ENCODE measurements around the gene ETS1. TPM values are rescaled to one million over a fixed set of nuclear protein-coding genes. Genes with fewer than 3 reads are reported as not detected.

Gene ETS1
- total RNA-seq, 1 experiment from 2014 or later: 82.0 TPM

- Mint-ChIP-seq H3K4me1 (ENCODE audit: insufficient read depth, unreplicated experiment) (no peaks in the 10 kb centered on the region), H3K9me3 (ENCODE audit: unreplicated experiment) (no peaks in the 10 kb centered on the region), H3K36me3 (ENCODE audit: insufficient read depth, unreplicated experiment) (no peaks in the 10 kb centered on the region), H3K27me3 (ENCODE audit: insufficient read depth, unreplicated experiment) (peaks cover 12% of the 10 kb centered on the region), H3K27ac (ENCODE audit: low read depth, unreplicated experiment) (no peak overlapping the region), H3K4me3 (ENCODE audit: unreplicated experiment) (no peak overlapping the region)
- intact Hi-C loops (cut with micrococcal nuclease): no loop called here
- ChIA-PET POLR2A (no interaction called here), CTCF (interaction anchor here (0.6 to 0.7 kb wide), 2 partner anchors 13 to 46 kb away, joined by 3 read pairs; no protein-coding TSS in a partner anchor)
- no peak for TF ChIP-seq CTCF (IDR thresholded peaks at IDR 0.05; ENCODE audit: unreplicated experiment)
- no TSS peak for BruUV-seq (replicated peaks)
- no peak for DNase-seq (ENCODE audit: unreplicated experiment)
These were observed 31.6 kb upstream of the ETS1 start for GRCh38 chr11:128619007-128619406.

GRCh38 chr11:128618603-128619002 lies 31.2 kb upstream of the ETS1 start:
- intact Hi-C loops (cut with micrococcal nuclease): no loop called here
- TF ChIP-seq CTCF (IDR thresholded peaks at IDR 0.05; ENCODE audit: unreplicated experiment): no peak
- Mint-ChIP-seq H3K4me1 (ENCODE audit: insufficient read depth, unreplicated experiment) (no peaks in the 10 kb centered on the region), H3K9me3 (ENCODE audit: unreplicated experiment) (no peaks in the 10 kb centered on the region), H3K27me3 (ENCODE audit: insufficient read depth, unreplicated experiment) (peaks cover 12% of the 10 kb centered on the region), H3K27ac (ENCODE audit: low read depth, unreplicated experiment) (no peak overlapping the region), H3K36me3 (ENCODE audit: insufficient read depth, unreplicated experiment) (no peaks in the 10 kb centered on the region), H3K4me3 (ENCODE audit: unreplicated experiment) (no peak overlapping the region)
- no peak for DNase-seq (ENCODE audit: unreplicated experiment)
- POLR2A ChIA-PET: no interaction called here
- BruUV-seq (replicated peaks): no TSS peak
- CTCF ChIA-PET: interaction anchor here (0.6 to 1.1 kb wide), 3 partner anchors 14 to 151 kb away, joined by 3 read pairs; no protein-coding TSS in a partner anchor

- Mint-ChIP-seq H3K27me3 (ENCODE audit: insufficient read depth, unreplicated experiment) (peaks cover 12% of the 10 kb centered on the region), H3K4me1 (ENCODE audit: insufficient read depth, unreplicated experiment) (no peaks in the 10 kb centered on the region), H3K4me3 (ENCODE audit: unreplicated experiment) (no peak overlapping the region), H3K27ac (ENCODE audit: low read depth, unreplicated experiment) (no peak overlapping the region), H3K9me3 (ENCODE audit: unreplicated experiment) (no peaks in the 10 kb centered on the region), H3K36me3 (ENCODE audit: insufficient read depth, unreplicated experiment) (no peaks in the 10 kb centered on the region)
- intact Hi-C loops (cut with micrococcal nuclease): no loop called here
- no peak for TF ChIP-seq CTCF (IDR thresholded peaks at IDR 0.05; ENCODE audit: unreplicated experiment)
- CTCF ChIA-PET: interaction anchor here (1.5 to 1.9 kb wide), 2 partner anchors 13 to 15 kb away, joined by 5 read pairs; no protein-coding TSS in a partner anchor
- no peak for DNase-seq (ENCODE audit: unreplicated experiment)
- BruUV-seq (replicated peaks): no TSS peak
- POLR2A ChIA-PET: interaction anchor here (0.7 kb wide), 1 partner anchor 15 kb away, joined by 3 read pairs; no protein-coding TSS in a partner anchor
These were observed 28.8 kb upstream of the ETS1 start for GRCh38 chr11:128616161-128616560.

GRCh38 chr11:128615612-128616011 lies 28.3 kb upstream of the ETS1 start:
- DNase-seq (ENCODE audit: unreplicated experiment): no peak
- ChIA-PET POLR2A (no interaction called here), CTCF (no interaction called here)
- peaks cover 12% of the 10 kb centered on the region for H3K27me3 Mint-ChIP-seq (ENCODE audit: insufficient read depth, unreplicated experiment)
- no TSS peak for BruUV-seq (replicated peaks)
- no peak for TF ChIP-seq CTCF (IDR thresholded peaks at IDR 0.05; ENCODE audit: unreplicated experiment)
- no peaks in the 10 kb centered on the region for H3K4me1 Mint-ChIP-seq (ENCODE audit: insufficient read depth, unreplicated experiment)
- H3K9me3 Mint-ChIP-seq (ENCODE audit: unreplicated experiment): no peaks in the 10 kb centered on the region
- no peak overlapping the region for H3K4me3 Mint-ChIP-seq (ENCODE audit: unreplicated experiment)
- H3K36me3 Mint-ChIP-seq (ENCODE audit: insufficient read depth, unreplicated experiment): no peaks in the 10 kb centered on the region
- H3K27ac Mint-ChIP-seq (ENCODE audit: low read depth, unreplicated experiment): no peak overlapping the region
- intact Hi-C loops (cut with micrococcal nuclease): no loop called here
